ENCODE measurements around the gene EPS15.

The EPS15 gene

DNA sequence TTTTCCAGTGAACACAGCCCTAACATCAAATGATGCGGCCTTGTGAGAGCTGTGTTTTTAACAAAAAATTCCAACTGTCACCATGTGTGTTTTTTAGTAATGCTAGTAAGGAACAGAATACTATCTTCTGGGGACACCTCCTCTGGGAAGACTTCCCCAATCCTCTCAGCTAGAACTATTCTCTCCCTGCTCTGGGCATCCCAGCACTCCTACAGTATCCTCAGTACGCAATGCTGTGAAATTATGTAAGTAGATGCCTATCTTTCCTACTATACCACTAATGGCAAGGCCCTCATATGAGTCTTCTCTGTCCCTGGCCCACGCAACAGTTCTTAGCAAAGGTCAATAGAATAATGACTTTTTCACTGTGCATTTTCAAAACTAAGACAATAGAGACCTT is 169.2 kb downstream of the EPS15 start:
- no peak for TF ChIP-seq CTCF (IDR thresholded peaks at IDR 0.05; ENCODE audit: low read depth, low read length, missing control alignments)
- Histone ChIP-seq H3K27me3 (replicated peaks) (peaks cover 5% of the 10 kb centered on the region), H3K4me3 (ENCODE audit: low read depth, low read length) (no peak overlapping the region), H3K27ac (no peak overlapping the region), H3K36me3 (replicated peaks) (peaks cover 6% of the 10 kb centered on the region)
- in situ Hi-C loops (cut with HindIII; ENCODE audit: low pct_ligation_motif_present, low sequenced_read_pairs), result no loop called here
- DNase-seq, result no peak

DNA sequence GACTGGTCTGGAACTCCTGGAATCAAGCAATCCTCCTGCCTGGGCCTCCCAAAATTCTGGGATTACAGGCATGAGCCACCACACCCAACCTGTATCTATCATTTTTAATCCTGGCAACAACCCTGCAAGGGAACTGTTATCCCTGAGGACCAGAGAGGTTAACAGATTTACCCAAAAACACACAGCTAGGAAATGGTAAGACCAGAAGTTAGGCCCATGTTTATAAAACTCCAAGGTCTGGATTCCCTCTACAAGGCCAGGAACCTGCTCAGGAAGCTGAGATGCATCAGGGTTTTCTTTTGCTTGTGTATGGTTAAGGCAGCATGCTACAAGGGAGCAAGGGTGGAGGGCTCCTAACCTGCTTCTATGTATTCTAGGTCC is 170.9 kb downstream of the EPS15 start:
- DNase-seq, result no peak
- Histone ChIP-seq H3K27me3 (replicated peaks) (peaks cover 14% of the 10 kb centered on the region), H3K36me3 (replicated peaks) (no peaks in the 10 kb centered on the region), H3K4me3 (ENCODE audit: low read depth, low read length) (no peak overlapping the region), H3K27ac (no peak overlapping the region)
- in situ Hi-C loops (cut with HindIII; ENCODE audit: low pct_ligation_motif_present, low sequenced_read_pairs), result no loop called here
- no peak for TF ChIP-seq CTCF (IDR thresholded peaks at IDR 0.05; ENCODE audit: low read depth, low read length, missing control alignments)

GRCh38 chr1:51347398-51348146 is 171.5 kb downstream of the EPS15 start:
- DNase-seq, result no peak
- TF ChIP-seq CTCF (IDR thresholded peaks at IDR 0.05; ENCODE audit: low read depth, low read length, missing control alignments), result no peak
- Histone ChIP-seq H3K4me3 (ENCODE audit: low read depth, low read length) (no peak overlapping the region), H3K27me3 (replicated peaks) (peaks cover 14% of the 10 kb centered on the region), H3K36me3 (replicated peaks) (no peaks in the 10 kb centered on the region), H3K27ac (no peak overlapping the region)
- in situ Hi-C loops (cut with HindIII; ENCODE audit: low pct_ligation_motif_present, low sequenced_read_pairs), result no loop called here

DNA sequence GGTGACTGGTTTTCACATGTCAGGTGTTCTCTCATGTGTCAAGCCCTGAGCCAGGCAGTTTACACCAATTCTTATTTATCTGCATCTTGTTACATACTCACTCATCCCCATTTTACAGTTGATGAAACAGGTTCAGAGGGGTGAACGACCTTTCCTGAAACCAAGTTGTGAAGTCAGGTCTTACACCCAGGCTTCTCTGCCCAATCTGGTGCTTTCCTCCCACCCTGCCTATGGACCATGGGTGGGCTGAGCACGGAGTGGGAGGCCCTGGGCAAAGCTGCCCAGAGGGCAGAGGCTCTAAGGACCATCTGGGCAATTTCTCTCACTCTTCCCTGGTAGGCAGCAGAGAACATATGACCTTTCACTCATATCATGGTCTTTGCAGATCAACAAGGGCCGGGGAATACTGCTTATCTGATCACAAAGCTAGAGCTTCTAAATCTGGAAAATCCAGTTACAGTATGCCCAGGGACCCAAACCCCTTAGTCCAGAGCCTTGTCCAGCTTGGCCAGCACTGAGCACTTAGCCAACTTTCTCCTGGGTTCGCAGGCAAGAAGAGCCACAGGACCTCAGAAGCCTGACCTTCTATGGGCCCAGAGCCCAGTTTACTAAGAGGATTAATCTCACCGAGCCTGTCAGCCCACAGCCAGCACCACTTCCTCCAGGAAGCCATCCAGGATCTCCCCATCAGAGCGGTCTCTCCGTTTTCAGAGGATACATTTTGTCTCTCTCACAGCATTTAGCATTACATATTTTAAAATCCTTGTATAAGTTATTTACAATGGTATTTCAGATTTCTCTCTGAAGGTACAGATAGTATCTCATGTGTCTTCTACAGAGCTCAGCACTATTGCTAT is 172.8 kb downstream of the EPS15 start:
- in situ Hi-C loops (cut with HindIII; ENCODE audit: low pct_ligation_motif_present, low sequenced_read_pairs), result no loop called here
- no peak for TF ChIP-seq CTCF (IDR thresholded peaks at IDR 0.05; ENCODE audit: low read depth, low read length, missing control alignments)
- Histone ChIP-seq H3K4me3 (ENCODE audit: low read depth, low read length) (no peak overlapping the region), H3K36me3 (replicated peaks) (no peaks in the 10 kb centered on the region), H3K27ac (no peak overlapping the region), H3K27me3 (replicated peaks) (peaks cover 14% of the 10 kb centered on the region)
- DNase-seq, result no peak

DNA sequence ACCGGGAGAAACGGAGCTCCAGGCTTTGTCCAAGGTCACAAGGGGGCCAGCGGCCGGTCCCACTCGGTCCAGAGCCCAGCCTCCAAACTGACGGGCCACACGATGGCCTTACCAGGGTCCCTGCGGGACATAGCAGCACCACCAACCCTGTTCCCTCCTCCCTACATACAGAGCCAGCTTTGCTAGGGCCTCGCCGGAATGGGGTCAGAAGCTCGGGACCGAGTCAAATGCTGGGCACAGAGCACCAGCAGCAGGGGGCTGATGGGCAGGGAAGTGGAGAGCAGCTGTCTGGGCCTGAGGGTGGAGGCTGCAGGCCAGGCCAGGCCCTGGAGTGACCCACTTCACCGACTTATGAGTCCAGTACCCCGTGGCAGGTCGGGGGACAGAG is 173.8 kb downstream of the EPS15 start:
- H3K36me3 ChIP-seq (replicated peaks), result no peaks in the 10 kb centered on the region
- H3K27ac ChIP-seq, result no peak overlapping the region
- peaks cover 14% of the 10 kb centered on the region for H3K27me3 ChIP-seq (replicated peaks)
- H3K4me3 ChIP-seq (ENCODE audit: low read depth, low read length), result no peak overlapping the region
- TF ChIP-seq CTCF (IDR thresholded peaks at IDR 0.05; ENCODE audit: low read depth, low read length, missing control alignments), result no peak
- DNase-seq, result no peak
- in situ Hi-C loops (cut with HindIII; ENCODE audit: low pct_ligation_motif_present, low sequenced_read_pairs), result no loop called here

Measured in brain microvascular endothelial cell (primary cell).